ENCODE measurements around the gene ERC2.

Gene ERC2

DNA sequence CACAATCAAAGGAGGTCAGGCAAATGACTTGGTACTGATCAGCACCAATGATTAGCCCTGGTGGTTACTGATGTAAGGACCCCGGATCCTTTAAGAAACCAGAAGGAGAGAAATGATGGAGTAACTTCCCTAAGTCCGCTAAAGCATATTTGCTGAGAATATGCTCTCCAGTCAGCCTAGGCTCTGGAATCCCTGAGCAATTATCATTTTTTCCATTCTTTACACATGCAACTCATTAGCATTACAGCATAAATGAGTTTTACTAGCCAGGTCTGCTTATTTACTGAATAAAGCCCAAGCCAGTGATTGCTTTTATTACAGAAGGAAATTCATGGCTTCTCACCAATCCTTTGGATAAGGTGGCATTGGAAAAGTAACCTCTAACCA lies 842.0 kb downstream of the ERC2 start:
- DNase-seq: no peak

DNA sequence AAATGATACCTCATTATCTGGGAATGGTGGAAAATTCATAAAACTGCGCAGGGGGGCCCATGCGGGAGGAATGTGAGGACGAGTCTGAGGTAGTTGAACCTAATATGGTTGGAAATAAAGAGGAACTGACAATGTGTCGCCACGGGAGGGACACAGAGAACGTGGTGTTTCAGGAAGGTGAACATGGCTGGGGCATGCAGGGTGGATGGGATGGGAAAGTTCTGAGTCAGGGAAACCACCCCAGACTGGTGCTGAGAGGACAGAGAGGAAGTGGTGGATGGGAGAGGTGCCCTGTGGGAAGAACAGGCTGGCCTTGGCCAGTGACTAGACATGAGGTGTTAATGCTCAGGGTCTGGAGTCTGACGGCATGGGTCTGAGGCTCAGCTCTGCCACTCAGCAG lies 844.0 kb downstream of the ERC2 start:
- no peak for DNase-seq

DNA sequence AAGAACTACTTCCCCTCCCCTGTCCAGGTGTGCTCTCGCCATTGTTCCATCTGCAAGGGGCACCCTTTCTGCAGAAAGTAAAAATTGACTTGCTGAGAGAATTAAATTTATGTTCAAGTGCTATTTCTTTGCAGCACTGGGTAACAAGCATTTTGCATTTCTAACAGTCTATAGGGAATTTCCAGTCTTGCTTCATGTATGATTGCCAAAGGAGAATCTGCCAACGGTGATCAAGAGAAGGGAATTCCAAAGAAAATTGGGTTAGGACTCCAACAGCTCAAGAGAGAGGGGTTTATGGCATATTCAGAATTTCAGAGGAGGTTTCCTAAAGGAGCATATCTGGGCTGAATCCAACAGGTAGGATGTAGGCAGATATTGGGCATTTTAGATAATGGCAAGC lies 844.5 kb downstream of the ERC2 start:
- no peak for DNase-seq

DNA sequence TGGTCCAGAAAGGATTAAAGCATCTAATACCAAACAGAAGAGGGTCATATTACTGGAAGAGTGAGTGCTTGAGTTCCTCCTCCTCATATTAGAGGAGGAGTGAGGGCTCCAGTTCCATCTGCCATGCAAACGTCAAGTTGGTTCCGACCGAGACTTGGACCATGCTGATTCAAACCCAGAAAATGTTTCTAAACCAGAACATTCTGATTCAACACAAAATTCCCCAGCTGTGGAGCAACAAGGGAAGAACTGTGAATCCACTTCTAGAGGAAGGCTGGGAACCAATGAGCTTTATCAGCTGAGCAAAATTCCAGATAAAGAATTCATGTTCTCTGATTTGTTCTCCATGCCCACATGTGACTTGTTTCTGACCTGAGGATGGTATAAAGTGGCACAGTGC lies 845.5 kb downstream of the ERC2 start:
- no peak for DNase-seq

DNA sequence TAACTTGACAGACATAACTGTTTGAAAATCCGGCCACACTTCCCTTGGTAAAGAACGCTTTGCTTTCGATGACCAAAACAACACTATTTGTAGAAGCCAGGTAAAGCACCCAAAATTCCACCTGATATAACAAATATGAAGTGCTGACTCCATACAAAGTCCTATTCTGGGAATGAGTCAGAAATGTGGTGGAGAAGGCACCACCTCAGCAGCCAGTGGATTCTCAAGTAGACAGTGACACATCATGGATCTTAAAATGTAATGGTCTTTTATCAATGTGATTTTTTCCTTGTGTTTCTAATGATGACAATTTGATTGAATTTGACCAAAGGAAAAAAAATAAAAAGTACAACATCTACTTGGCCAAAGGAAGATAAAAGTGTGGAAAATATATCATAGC lies 846.2 kb downstream of the ERC2 start:
- no peak for DNase-seq

DNA sequence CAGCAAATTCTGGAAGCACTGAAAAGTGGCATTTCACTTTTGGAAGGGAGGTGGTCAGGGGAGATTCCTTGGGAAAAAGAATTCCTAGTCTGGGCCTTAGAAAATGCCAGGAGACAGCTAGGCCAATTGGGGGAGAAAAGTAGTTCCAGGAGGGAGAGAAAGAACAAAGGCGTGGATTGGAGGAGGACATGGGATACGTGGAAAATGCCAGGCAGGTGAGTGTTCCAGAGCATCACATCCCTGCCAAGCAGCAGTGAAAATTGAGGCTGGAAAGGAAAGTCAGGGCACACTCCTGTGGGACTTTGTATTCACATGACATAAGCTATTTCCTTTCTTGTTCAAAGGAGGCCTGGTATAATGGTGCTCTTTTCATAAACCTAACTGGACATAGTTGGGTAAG lies 846.6 kb downstream of the ERC2 start:
- no peak for DNase-seq

DNA sequence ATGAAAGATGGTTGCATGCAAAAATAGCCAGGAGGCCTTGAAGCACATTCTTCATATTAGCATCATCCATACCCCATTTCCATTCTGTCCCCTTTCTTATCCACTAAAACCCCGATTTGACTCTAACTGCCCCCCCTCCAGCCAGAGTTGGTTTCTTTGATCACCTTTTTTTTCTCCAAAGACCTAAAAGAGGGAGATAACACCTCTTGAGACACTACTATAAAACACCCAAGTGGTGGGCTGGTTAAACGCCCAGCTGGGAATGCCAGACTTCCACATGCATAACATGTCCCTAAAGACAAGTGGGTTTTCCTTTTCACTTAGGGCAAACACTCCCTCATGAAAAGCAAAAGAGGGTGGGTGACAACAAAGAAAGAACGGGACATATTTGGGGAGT lies 847.2 kb downstream of the ERC2 start:
- no peak for DNase-seq

DNA sequence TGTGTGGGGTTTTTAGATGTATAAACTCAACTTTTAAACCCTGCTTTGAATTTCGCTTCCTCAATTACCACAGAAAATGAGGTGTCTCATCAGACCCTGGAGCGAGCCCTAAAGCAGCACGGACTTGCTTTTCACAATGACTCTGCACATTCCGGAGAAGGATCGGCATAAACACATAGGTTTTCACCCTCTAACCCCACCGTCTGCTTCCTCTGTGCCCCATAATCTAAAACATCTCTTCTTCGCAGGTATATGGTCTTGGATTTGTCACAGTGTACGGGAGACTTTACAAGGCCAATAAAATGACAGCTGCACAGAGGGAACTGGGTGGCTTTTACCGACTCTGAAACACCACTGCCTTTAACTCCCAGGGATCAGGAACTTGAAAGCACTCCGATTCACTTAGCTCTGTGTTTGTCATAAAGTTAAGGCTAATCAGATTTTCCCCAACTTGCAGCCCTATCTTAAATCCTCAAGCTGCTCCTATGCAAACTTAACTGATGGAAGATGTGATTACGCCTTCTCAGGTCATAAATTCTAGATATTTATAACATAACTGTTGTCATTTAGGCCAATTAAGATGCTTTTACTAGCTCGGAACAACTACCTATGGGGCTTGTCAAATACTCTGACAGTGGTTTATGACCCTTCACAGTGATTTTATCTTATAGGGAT lies 847.8 kb downstream of the ERC2 start:
- no peak for DNase-seq

DNA sequence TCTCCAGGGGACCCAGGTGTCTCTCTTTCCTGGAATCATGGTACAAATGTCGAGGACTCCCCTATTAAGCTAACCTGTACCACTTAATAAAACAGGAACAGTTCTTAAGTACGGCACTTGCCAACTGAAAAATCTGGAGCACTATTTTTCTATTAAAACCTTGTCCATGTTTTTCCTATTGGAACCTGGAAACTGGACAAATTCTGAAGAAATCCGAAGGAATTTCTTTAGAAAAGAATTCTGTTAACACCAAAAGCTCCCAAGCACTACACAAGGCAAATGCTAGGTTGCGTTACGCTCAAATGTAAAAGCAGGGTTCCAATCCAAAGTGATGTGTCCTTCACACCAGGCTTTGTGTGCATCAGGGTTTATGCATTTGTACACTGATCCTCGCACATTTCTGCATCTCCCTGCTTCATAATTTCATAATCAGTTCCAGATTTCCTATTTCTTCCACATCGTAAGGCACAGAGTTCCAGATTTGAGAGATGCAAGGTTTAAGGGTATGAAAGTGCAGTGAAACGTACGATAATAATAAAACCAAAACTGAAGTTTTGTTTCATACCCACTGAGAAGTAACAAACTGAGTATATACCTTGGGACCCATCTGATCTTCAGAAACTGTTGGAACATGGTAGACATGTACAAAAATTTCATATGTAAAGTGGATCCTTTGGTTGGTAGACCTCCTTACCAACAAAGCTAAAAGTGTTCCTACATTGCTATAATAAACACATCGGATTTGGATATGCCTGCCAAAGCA lies 849.0 kb downstream of the ERC2 start:
- DNase-seq: no peak

DNA sequence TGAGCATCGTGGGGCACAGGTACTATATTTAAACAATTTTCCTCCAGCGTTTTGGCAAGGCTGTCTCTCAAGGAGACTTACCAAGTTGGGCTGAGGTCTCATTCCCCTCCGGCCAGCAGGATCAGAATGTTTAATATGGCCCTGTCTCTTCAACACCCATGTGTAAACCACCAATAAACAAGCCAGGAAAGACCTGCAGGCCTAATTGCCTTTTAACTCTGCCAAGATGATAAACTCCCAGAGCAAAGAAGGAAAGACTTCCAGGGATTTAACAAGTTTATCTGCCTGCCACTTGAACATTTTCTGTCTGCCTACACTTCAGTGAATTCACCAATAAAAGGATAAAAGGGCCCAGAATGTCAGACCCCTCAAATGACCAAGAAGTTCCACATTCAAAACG lies 850.9 kb downstream of the ERC2 start:
- no peak for DNase-seq

DNA sequence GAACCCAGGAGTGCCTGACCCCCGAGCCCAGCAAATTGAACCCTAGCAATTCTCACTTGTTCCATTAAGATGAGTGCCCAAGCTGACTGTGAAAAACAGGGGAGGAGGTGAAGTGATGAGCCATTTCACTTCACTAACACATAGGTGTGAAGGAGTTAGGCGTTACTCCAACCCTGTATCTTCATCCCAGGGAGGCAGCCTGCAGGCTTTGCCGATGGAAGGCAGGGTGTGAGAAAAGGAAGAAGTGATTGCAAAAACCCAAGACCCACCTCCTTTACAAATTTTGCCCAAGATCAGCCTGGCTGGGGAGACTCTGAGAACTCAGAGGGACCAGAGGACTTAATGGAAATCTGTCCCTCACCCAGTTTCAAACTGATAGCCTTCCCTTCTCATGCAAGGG lies 851.5 kb downstream of the ERC2 start:
- DNase-seq: no peak

DNA sequence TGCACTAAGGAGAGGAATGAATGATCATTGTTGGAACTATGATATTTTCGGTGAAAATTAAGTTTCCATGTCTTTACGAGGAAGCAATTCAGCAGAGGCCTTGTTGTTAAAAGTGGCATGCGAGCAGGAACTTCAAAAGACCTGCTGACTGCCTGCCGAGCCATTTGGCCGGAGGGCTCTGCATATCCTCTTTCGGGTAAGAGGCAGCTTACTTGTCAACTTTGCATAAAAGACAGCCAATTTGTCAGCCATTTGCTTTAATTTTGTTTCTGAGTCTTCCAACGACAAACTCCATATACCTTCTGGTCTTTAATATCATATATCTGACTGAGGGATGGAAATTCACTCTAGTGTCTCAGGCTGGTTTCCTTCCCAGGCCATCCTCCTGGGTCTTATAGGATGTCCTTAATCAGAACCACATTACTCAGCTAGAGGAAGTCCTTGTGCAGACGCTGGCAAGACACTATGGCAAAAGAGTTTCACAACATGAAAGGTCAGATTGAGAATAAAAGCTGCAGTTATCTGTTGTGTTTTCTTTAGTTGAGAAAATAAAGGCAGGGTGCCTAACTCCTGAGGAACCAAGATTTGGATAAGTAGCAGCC lies 852.5 kb downstream of the ERC2 start:
- no peak for DNase-seq

DNA sequence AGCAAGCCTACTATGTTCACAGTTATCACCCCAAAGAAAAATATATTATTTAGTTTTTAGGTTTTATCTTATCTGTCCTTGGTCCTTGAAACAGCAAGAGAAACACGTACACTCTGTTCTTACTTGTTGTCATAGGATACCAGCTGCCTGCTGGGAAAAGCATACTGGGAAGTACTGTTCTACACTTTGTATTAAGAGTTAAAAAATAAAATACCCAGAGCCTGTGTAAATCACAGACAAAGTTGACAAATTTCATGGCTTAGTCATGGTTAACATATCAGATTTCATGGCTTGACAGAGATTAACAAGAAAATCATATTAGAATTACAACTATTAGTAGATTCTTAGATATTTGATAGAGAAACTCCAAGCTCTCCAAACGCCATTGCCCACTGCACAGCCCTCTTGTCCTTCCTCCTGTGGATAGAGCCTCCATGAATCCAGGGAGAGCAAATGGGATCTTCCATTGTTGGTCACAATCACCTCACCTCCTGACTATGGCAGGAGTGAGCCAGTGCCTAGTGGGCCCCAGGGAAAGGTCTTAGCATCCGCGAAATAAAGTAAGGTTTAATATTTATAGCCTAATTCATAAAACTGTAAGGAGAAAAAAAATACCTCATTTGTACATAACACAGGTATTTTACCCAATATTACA lies 853.1 kb downstream of the ERC2 start:
- no peak for DNase-seq

DNA sequence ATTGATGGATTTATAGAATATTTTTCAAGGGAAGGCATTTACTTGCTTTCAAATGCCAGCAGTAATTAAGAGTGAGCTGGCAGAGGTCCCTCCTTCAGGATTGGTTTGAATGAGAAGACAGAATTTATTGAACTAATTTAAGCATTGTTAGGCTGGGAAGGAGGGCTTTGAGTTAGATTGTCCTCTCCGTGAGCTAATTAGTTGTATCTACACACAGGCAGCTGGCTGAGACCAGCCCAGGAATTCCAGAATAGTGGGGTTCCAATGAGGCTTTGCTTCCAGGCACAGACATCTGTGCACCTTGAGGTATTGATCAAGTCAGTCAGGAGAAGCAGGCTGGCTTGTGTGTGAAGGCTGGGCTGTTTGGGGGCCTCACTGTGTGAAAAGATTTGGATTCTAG lies 857.1 kb downstream of the ERC2 start:
- DNase-seq: no peak

DNA sequence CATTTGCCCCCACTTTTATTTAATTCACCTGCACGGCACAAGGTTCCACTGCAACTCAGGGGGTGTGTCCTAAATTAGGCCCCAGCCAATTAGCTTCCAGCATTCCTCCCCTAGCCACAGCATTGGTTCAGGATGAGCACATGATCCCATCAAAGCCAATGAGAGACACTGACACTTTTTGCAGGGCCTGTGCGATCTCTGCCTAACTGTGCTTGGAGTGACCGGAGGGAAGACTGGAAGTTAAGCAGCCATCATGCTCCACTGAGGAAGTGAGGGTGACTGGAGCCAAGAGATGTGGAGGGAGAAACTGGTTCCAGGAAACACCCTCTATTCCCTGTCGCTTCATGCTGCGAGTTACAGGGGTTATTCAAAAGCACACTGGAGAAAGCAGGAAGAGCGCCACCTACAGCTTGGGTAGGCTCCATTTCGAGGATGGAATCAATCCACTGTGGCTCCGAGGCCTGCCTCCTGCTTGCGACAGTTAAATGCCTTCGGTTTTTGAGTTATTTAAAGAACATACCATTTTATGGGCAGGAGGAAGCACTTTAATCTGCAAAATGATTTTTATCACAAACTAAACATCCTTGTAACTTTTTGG lies 858.9 kb downstream of the ERC2 start:
- DNase-seq: no peak

DNA sequence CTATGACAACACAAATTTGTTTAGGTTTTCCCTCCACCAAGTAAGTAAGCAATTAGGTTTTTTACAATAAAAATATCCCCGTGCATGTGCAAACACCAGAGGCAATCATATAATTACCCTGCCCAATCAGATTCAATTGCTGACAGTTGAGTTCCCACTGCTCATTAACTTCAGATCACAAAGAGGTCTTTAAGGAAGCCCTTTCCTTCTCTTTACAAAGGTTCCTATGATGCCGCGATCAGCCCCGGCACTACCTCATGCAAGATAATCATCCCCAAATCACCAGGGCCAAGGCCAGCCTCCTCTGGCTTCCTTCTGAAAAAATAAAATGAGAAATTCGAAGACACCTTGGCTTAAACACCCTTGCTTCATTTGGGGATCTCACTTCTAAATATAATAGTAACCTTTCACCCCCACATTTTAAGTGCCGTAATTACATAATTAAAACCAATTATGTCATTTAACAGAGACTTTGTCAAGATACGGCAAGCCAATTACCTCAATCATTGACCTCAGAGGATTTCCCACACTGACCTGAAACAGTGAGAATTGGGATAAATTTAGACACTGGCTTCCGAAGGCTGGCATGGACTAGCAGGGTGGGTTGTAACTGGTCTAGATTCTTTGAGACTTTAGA lies 859.8 kb downstream of the ERC2 start:
- DNase-seq: no peak

DNA sequence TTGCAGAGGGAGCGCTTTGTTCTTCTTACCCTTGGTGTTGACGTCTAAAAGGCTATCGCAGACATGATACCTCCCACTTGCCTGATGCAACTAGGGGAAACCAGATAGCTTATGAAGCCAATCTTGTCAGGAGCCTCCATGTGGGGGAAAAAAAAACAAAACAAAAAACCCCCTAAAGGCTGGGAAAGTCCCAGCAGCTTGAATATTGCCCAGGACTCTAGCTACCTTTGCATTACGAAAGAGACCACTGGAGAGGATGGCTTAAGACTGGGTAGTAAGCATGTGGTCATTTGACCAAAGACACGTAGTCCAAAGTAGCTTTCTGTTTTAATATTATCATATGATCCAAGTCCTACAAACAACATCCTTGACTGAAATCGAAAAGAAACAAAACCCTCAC lies 860.4 kb downstream of the ERC2 start:
- DNase-seq: no peak

DNA sequence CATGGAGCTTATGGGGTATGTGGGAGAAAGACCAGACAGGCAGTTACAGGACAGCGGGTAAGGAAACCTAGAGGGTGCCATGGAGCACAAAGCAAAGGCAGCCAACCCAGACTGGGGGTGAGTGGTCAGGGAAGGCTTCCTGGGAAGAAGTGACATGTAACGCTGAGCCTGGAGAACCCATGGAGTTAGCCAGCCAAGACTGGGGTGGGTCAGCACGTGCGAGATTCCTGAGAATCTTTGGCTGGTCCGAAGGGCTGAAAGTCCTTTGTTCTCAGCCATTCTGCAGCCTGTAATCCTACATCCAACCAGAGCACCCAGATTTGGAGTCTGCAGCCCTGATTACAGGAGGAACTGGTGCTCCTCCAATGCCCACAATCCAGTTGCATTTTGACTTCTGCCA lies 861.1 kb downstream of the ERC2 start:
- no peak for DNase-seq

DNA sequence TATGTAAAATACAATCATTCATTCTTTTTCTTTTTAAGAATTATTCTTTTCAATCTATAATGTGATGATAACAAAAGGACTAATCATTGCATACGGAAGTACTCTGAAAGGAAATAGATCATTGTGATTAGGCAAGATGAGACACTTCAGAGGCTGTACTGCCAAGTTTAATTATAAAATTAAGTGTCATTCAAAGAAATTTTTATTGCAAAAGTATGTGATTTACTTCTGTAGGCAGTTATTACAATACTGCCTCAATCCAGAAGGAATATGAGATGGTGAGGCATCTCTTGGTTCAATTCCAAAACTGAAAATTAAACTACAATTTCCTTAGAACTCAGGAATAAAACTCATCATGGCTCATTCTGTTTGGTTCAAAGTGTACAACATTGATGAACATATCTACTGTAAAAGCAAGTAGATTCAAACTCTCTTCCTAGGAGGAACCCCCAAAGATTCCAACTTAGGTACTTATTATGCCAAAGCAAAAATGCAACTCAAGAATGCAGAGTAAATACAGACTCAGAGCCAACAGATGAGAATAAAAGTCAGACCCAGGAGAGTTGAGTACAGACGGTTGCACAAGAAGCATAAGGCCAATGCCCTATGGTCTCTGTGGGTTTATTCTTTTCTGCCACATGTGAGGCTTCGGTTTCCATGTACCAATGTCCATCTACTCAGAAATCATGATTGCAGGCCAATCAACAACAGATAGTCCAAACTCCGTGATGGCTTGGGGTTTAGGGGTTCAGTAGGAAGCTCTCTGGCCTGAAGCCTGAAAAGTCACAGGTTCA lies 862.6 kb downstream of the ERC2 start:
- DNase-seq: no peak

DNA sequence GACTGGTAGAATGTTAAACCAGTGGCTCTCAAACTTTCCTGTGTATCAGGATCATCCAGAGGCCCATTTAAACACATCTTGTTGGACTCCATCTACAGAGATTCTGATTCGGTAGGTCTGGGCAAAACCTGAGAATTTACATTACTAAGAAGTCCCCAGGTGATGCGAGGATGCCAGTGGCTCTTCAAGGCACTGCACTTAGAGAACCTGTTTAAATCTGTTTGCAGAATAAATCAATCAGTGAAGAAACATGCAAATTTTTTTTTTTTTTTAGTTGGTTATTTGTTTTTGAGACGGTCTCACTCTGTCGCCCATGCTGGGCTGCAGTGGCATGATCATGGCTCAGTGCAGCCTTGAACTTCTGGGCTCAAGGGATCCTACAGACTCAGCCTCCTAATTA lies 863.4 kb downstream of the ERC2 start:
- DNase-seq: no peak

DNA sequence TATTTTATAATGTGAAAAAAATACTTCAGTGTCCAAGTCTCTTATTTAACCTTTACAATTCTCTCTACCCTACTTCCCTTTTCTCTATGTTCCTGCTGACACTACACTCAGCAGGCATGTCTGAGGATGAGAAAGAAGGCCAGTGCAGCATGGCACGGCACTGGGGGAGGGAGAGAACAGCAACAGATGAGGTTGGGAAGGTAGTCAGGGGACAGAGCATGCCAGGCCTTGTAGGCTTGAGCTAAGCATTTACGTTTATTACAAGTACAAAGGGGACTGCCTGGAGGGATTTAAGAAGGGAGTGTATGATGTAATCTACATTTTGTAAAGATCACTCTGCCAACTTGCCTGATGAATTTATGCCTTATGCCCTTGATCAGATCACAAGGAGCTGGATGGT lies 863.9 kb downstream of the ERC2 start:
- DNase-seq: no peak

DNA sequence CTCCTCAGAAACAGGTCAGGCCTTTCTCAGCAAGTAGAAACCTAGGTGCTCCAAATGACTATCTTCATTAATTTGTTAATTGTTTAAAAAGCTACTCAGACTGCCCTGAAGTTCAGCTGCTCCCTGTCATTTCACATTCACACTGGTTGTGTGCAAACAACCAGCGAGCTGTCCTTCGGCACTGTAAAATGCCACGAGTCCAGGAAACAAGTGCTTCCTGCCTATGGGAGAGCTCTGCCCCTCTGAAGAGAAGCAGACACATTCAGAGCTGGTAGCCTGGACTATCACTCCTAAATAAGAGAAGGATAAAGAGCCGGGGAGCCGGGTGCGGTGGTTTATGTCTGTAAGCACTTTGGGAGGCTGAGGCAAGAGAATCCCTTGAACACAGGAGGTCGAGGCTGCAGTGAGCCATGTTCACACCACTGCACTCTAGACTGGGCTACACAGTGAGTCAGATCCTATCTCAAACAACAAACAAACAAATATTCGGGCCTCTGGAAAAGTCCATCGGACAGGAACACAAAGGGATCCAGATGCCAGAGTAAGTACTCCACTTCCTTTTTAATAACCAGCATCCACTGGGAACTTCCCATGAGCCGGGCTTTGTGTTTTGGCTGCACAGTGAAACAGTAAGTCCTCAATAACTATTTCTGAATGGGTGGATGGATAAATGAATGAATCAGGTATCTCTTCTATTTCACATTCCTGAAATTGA lies 866.7 kb downstream of the ERC2 start:
- no peak for DNase-seq
